NCI-H1105 treated with DMSO at 0.1 percent for 48 hours (cell line): ENCODE data around the gene TOPORS.
"Not testable (repeated sequence)": the region's sequence is repeated elsewhere in the genome, so short reads cannot be mapped to it uniquely, and the experiment has no call there.

Experiments
- DNase-seq: peaks from one replicate; lab custom pipeline; 2025; lab: John Stamatoyannopoulos, UW

The TOPORS gene

GRCh38 chr9:32565967-32566366 lies 13.6 kb upstream of the TOPORS start:
- no peak for DNase-seq

GRCh38 chr9:32558408-32558934 lies 6.1 kb upstream of the TOPORS start:
- DNase-seq, result no peak

GRCh38 chr9:32554591-32554990 lies 2.2 kb upstream of the TOPORS start:
- no peak for DNase-seq

- DNase-seq, result no peak
Observed at GRCh38 chr9:32554107-32554506, 1.7 kb upstream of the TOPORS start.

- peak; percentile 80 for DNase-seq
Observed at GRCh38 chr9:32551276-32552051, 922 bp downstream of the TOPORS start.

GRCh38 chr9:32550562-32551275 lies 1.7 kb downstream of the TOPORS start:
- peak; percentile 98 for DNase-seq

- peak; percentile 31 for DNase-seq
Observed at GRCh38 chr9:32550150-32550561, 2.2 kb downstream of the TOPORS start.

- DNase-seq, result not testable (repeated sequence)
Observed at GRCh38 chr9:32548213-32548612, 4.2 kb downstream of the TOPORS start.

GRCh38 chr9:32545884-32546283 lies 6.5 kb downstream of the TOPORS start:
- no peak for DNase-seq

- DNase-seq, result no peak
Observed at GRCh38 chr9:32543047-32543446, 9.3 kb downstream of the TOPORS start.

- no peak for DNase-seq
Observed at GRCh38 chr9:32533816-32534215, 18.6 kb downstream of the TOPORS start.

GRCh38 chr9:32533336-32533735 lies 19.1 kb downstream of the TOPORS start:
- DNase-seq, result no peak

- no peak for DNase-seq
Observed at GRCh38 chr9:32526707-32527048, 25.7 kb downstream of the TOPORS start.

GRCh38 chr9:32526041-32526706 lies 26.2 kb downstream of the TOPORS start, which contains the start of gene RIGI:
Gene RIGI, minus strand, starts transcription at chr9:32526196. Its CDS starts 30 bp downstream, at chr9:32526166.
- peak; percentile 93 for DNase-seq

- DNase-seq, result no peak
Observed at GRCh38 chr9:32525709-32526030, 26.7 kb downstream of the TOPORS start.

- DNase-seq, result peak; percentile 57
Observed at GRCh38 chr9:32524892-32525708, 27.3 kb downstream of the TOPORS start.

- not testable (repeated sequence) for DNase-seq
Observed at GRCh38 chr9:32524558-32524891, 27.9 kb downstream of the TOPORS start.

- no peak for DNase-seq
Observed at GRCh38 chr9:32523910-32524309, 28.5 kb downstream of the TOPORS start.

GRCh38 chr9:32518276-32518675 lies 34.1 kb downstream of the TOPORS start:
- no peak for DNase-seq

- no peak for DNase-seq
Observed at GRCh38 chr9:32516241-32516640, 36.1 kb downstream of the TOPORS start.

- DNase-seq, result no peak
Observed at GRCh38 chr9:32508728-32509127, 43.7 kb downstream of the TOPORS start.

- DNase-seq, result no peak
Observed at GRCh38 chr9:32503008-32503407, 49.4 kb downstream of the TOPORS start.
